ENCODE data around the gene E2F4. TPM values are rescaled to one million over a fixed set of nuclear protein-coding genes. Genes with fewer than 3 reads are reported as not detected.

The E2F4 gene
- total RNA-seq, 1 donor from 2014 or later = 97.0 TPM

GRCh38 chr16:67236563-67237395 is 44.8 kb downstream of the E2F4 start:
- Mint-ChIP-seq H3K27me3 (ENCODE audit: low read depth) (no peaks in the 10 kb centered on the region), H3K27ac (ENCODE audit: unreplicated experiment) (no peak overlapping the region), H3K4me1 (peaks cover 14% of the 10 kb centered on the region), H3K36me3 (ENCODE audit: low read depth) (peaks cover 12% of the 10 kb centered on the region), H3K9me3 (no peaks in the 10 kb centered on the region), H3K4me3 (no peak overlapping the region)
- peak; percentile 42 for DNase-seq (ENCODE audit: low read depth, low spot score)
- TF ChIP-seq CTCF (conservative IDR thresholded peaks at IDR 0.05) = no peak

GRCh38 chr16:67237396-67238277 is 45.7 kb downstream of the E2F4 start:
- Mint-ChIP-seq H3K27ac (ENCODE audit: unreplicated experiment) (no peak overlapping the region), H3K4me3 (no peak overlapping the region), H3K36me3 (ENCODE audit: low read depth) (peaks cover 12% of the 10 kb centered on the region), H3K9me3 (no peaks in the 10 kb centered on the region), H3K4me1 (peaks cover 14% of the 10 kb centered on the region), H3K27me3 (ENCODE audit: low read depth) (no peaks in the 10 kb centered on the region)
- no peak for TF ChIP-seq CTCF (conservative IDR thresholded peaks at IDR 0.05)
- no peak for DNase-seq (ENCODE audit: low read depth, low spot score)

DNA sequence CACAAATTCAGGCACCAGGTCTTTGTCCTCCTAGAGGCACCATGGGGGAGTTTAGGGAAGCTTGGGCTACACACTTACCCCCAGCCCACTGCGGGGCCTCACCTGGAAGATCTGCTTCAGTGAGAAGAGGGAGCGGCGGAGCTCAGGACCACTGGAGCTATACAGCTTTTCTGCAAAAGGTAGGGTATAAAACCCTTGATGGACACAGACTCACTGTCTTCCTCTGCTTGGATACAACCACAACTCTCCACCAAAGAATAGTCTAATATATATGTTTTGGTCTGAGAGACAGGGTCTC is 46.3 kb downstream of the E2F4 start:
- no peak for TF ChIP-seq CTCF (conservative IDR thresholded peaks at IDR 0.05)
- H3K4me1 Mint-ChIP-seq = peaks cover 14% of the 10 kb centered on the region
- no peak for DNase-seq (ENCODE audit: low read depth, low spot score)
- no peak overlapping the region for H3K4me3 Mint-ChIP-seq
- H3K27ac Mint-ChIP-seq (ENCODE audit: unreplicated experiment) = no peak overlapping the region
- H3K9me3 Mint-ChIP-seq = no peaks in the 10 kb centered on the region
- peaks cover 12% of the 10 kb centered on the region for H3K36me3 Mint-ChIP-seq (ENCODE audit: low read depth)
- no peaks in the 10 kb centered on the region for H3K27me3 Mint-ChIP-seq (ENCODE audit: low read depth)

DNA sequence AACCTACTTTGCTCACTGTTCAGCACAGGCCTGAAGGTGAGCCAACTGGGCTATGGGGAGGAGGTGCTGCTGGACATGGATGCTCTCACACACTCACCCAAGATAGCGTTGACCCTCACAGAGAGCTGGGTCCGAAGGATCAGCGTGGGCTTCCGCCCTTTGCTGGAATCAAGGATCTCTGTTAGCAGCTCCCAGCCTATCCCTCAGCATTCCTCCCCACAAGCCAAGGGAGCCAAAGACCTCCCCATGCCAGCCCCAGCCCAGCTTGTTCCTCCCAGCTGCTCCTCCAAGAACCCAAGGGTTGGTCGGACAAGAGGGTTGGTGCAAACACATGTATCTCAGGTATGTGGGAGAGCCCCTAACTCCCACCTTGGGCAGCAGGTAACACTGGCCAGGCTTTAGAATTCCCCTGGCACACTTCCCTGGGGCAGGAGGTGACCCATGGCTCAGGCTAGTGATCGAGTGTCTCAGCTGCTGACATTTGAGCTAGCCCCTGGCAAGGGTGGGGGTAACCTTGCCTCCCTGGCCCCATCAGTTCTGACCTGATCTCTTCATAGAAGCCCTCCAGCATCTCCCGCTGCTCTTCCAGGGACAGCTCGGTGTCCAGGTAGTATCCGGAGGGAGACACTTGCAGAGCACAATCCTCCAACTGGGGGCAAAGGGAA is 47.0 kb downstream of the E2F4 start:
- Mint-ChIP-seq H3K36me3 (ENCODE audit: low read depth) (peaks cover 12% of the 10 kb centered on the region), H3K4me3 (no peak overlapping the region), H3K9me3 (no peaks in the 10 kb centered on the region), H3K27me3 (ENCODE audit: low read depth) (no peaks in the 10 kb centered on the region), H3K4me1 (peaks cover 14% of the 10 kb centered on the region), H3K27ac (ENCODE audit: unreplicated experiment) (peak overlapping the region; percentile 24)
- no peak for TF ChIP-seq CTCF (conservative IDR thresholded peaks at IDR 0.05)
- DNase-seq (ENCODE audit: low read depth, low spot score) = no peak

- no peak for DNase-seq (ENCODE audit: low read depth, low spot score)
- Mint-ChIP-seq H3K36me3 (ENCODE audit: low read depth) (peaks cover 12% of the 10 kb centered on the region), H3K9me3 (no peaks in the 10 kb centered on the region), H3K4me1 (peaks cover 22% of the 10 kb centered on the region), H3K27ac (ENCODE audit: unreplicated experiment) (no peak overlapping the region), H3K27me3 (ENCODE audit: low read depth) (no peaks in the 10 kb centered on the region), H3K4me3 (no peak overlapping the region)
- no peak for TF ChIP-seq CTCF (conservative IDR thresholded peaks at IDR 0.05)
Observed at GRCh38 chr16:67240506-67240905, 48.6 kb downstream of the E2F4 start.

Data from neural crest cell (in vitro differentiated cells).